Esophagus muscularis mucosa (tissue), 3 donors: Measurements from ENCODE around the gene CLRN3.

Experiments used
- POLR2A ChIP-seq: fragments of 450-650 bp; IDR thresholded peaks from one replicate; pipeline ENCODE4 v1.6.1; 2017; ENCODE audit warnings: antibody characterized with exemption, moderate library complexity, mild to moderate bottlenecking, low read depth
- TF ChIP-seq, protein P1 (sequence below), 3 experiments: fragments of 200-600 bp in 2 of 3; fragments of 450-650 bp in 1 of 3; sonication (generic) in 2 of 3; IDR thresholded peaks; one replicate each; pipeline ENCODE4 v1.5.1; 2017 to 2019; ENCODE audit warnings: antibody characterized with exemption in 3 of 3, mild to moderate bottlenecking in 2 of 3, moderate library complexity in 1 of 3

DNA sequence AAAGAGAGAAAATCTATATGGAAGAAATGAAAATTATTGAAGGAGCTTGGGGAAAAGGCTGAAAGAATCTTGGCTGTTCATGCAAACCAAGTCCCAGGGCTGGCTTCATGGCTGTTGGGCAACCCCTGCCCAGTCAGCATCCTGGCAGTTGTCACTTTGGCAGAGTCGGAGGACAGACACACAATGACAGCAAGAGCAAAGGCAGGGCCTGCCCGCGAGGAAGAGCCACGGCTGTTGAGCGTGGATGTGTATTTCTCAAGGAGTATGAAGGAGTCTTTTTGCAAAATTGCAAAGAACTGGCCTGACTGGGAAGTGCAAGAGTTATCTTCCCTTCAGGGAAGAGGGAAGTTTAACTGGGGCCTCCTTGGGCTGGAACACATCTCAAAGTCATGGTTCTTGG is 25.8 kb upstream of the CLRN3 start:
- TF ChIP-seq, protein P1, sequence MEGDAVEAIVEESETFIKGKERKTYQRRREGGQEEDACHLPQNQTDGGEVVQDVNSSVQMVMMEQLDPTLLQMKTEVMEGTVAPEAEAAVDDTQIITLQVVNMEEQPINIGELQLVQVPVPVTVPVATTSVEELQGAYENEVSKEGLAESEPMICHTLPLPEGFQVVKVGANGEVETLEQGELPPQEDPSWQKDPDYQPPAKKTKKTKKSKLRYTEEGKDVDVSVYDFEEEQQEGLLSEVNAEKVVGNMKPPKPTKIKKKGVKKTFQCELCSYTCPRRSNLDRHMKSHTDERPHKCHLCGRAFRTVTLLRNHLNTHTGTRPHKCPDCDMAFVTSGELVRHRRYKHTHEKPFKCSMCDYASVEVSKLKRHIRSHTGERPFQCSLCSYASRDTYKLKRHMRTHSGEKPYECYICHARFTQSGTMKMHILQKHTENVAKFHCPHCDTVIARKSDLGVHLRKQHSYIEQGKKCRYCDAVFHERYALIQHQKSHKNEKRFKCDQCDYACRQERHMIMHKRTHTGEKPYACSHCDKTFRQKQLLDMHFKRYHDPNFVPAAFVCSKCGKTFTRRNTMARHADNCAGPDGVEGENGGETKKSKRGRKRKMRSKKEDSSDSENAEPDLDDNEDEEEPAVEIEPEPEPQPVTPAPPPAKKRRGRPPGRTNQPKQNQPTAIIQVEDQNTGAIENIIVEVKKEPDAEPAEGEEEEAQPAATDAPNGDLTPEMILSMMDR (IDR thresholded peaks at IDR 0.05), result no peak
- TF ChIP-seq POLR2A, result no peak
